SK-N-SH treated with all-trans-retinoic acid at 6 μM for 48 hours (cell line): ENCODE measurements around the gene HLA-F.

Source experiments
- BACH2 ChIP-seq: fragments of 250-450 bp; sonication (Bioruptor Pico); IDR thresholded peaks from 2 replicates; pipeline ENCODE4 v1.9.0; 2021; ENCODE audit warnings: mild to moderate bottlenecking, borderline replicate concordance
- CREB5 ChIP-seq: fragments of 250-450 bp; sonication (Bioruptor Pico); IDR thresholded peaks from 2 replicates; pipeline ENCODE4 v1.5.1; 2020; ENCODE audit warnings: low read depth, mild to moderate bottlenecking, moderate library complexity
- GLIS3 ChIP-seq: fragments of 250-450 bp; sonication (Bioruptor Pico); IDR thresholded peaks from 2 replicates; pipeline ENCODE4 v1.5.0; 2020; ENCODE audit warnings: mild to moderate bottlenecking, moderate library complexity
- OSR1 ChIP-seq: fragments of 250-450 bp; sonication (Bioruptor Pico); IDR thresholded peaks from 2 replicates; pipeline ENCODE4 v1.8.0; 2022; ENCODE audit warnings: moderate library complexity, mild to moderate bottlenecking, inconsistent platforms
- PATZ1 ChIP-seq: fragments of 250-450 bp; sonication (Bioruptor Pico); IDR thresholded peaks from 2 replicates; pipeline ENCODE4 v1.8.0; 2020; ENCODE audit warnings: mild to moderate bottlenecking, moderate library complexity, borderline replicate concordance
- POU6F1 ChIP-seq: fragments of 250-450 bp; sonication (Bioruptor Pico); IDR thresholded peaks from 2 replicates; pipeline ENCODE4 v1.8.0; 2021; ENCODE audit warnings: low read depth, mild to moderate bottlenecking, moderate library complexity, borderline replicate concordance
- PPARA ChIP-seq: fragments of 250-450 bp; sonication (Bioruptor Pico); IDR thresholded peaks from 2 replicates; pipeline ENCODE4 v1.5.0; 2020; ENCODE audit warnings: mild to moderate bottlenecking, borderline replicate concordance
- RARB ChIP-seq: fragments of 250-450 bp; sonication (Bioruptor Pico); IDR thresholded peaks from 2 replicates; pipeline ENCODE4 v1.8.0; 2021; ENCODE audit warnings: mild to moderate bottlenecking, moderate library complexity
- SNAI2 ChIP-seq: fragments of 250-450 bp; sonication (Bioruptor Pico); IDR thresholded peaks from 2 replicates; pipeline ENCODE4 v1.5.0; 2020; ENCODE audit warnings: mild to moderate bottlenecking, moderate library complexity
- ZC3H10 ChIP-seq: fragments of 250-450 bp; sonication (Bioruptor Pico); IDR thresholded peaks from 2 replicates; pipeline ENCODE4 v1.5.1; 2021; ENCODE audit warnings: mild to moderate bottlenecking, moderate library complexity
- ZFP3 ChIP-seq: fragments of 250-450 bp; sonication (Bioruptor Pico); IDR thresholded peaks from 2 replicates; pipeline ENCODE4 v1.5.0; 2020; ENCODE audit warnings: mild to moderate bottlenecking, moderate library complexity
- ZFP30 ChIP-seq: fragments of 450-650 bp; formaldehyde crosslinking; IDR thresholded peaks from 2 replicates; pipeline ENCODE4 v1.5.0; 2022; ENCODE audit warnings: mild to moderate bottlenecking, moderate library complexity
- ZNF565 ChIP-seq: fragments of 450-650 bp; formaldehyde crosslinking; conservative IDR thresholded peaks from 2 replicates; pipeline ENCODE4 v1.5.0; 2020; ENCODE audit warnings: low read depth, mild to moderate bottlenecking, moderate library complexity
- ZNF70 ChIP-seq: fragments of 450-650 bp; formaldehyde crosslinking; IDR thresholded peaks from 2 replicates; pipeline ENCODE4 v1.5.0; 2020; ENCODE audit warnings: mild to moderate bottlenecking, moderate library complexity

GRCh38 chr6:29758761-29759160 lies 35.5 kb downstream of the HLA-F start:
- TF ChIP-seq ZFP30 (no peak), ZNF565 (CRISPR knock-in tag) (no peak), PATZ1 (CRISPR knock-in tag) (no peak), ZNF70 (CRISPR knock-in tag) (no peak), RARB (CRISPR knock-in tag) (no peak), PPARA (no peak), GLIS3 (no peak), ZC3H10 (CRISPR knock-in tag) (no peak), CREB5 (no peak), BACH2 (CRISPR knock-in tag) (no peak), OSR1 (CRISPR knock-in tag) (no peak), ZFP3 (CRISPR knock-in tag) (no peak), POU6F1 (CRISPR knock-in tag) (no peak), SNAI2 (CRISPR knock-in tag) (no peak)
